Measurements from ENCODE around the gene SEMA4C. TPM values are rescaled to one million over a fixed set of nuclear protein-coding genes. Genes with fewer than 3 reads are reported as not detected.

SEMA4C gene
- total and polyA plus RNA-seq, 11 donors = 11.7 to 29.6 (median 20.6) TPM

DNA sequence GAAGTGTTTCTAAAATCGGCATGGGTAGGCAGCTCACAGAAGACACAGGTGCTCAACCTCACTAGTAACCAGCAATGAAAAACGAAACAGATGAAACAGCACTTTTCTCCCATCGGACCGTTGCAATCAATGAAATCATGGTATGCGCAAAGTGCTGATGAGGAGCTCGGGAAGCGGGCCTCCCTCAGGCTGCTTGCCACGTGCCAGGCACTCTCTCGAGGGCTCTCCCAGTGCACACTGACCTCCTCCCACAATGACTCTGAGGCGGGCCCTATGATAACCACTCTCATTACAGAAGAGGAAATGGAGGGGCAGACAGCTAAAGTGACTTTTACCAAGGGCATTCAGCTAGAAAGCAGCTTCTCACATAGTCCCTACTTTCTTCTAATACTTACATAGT is 22.3 kb downstream of the SEMA4C start:
- peak overlapping the region in 2 of 12 donors; percentile 24 to 50 for H3K27ac ChIP-seq
- WGBS, 4 donors = 77 to 84% (median 79%) methylated on average over 10 of the region's 10 CpGs
- H3K4me1 ChIP-seq = peaks cover 0 to 23% (median 4%) of the 10 kb centered on the region in 12 donors
- H3K9me3 ChIP-seq = no peaks in the 10 kb centered on the region
- DNase-seq (no peak), ATAC-seq (no peak)
- no peak overlapping the region for H3K4me3 ChIP-seq
- TF ChIP-seq CTCF (IDR thresholded peaks at IDR 0.05) = no peak
- TF ChIP-seq POLR2A (IDR thresholded peaks at IDR 0.05) = no peak
- H3K36me3 ChIP-seq = peaks cover 0 to 66% (median 60%) of the 10 kb centered on the region in 9 donors
- H3K27me3 ChIP-seq = no peaks in the 10 kb centered on the region
- intact Hi-C loops (cut with DNase I) = loop anchor here in 1 of 10 donors (10.0 kb wide), 1 partner anchor 267 kb away; the partner anchor contains the start of gene ANKRD36

DNA sequence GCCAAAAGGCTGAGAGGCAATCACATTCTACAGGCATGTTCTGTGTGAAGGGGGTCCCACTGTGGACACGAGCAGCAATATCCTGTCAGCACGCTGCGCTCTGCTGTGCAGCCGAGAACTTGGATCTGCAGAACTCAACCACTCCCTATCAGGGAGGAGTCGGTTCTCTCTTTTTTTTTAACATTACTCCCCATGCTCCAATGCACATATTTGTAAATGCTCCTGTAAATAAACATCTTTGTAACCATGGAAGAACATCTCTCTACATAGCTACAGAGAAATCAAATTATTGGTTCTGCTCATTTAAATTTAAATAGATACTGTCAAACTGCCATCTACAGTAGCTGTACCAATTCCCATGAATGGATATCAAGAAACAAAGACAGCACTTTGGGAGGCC is 23.1 kb downstream of the SEMA4C start:
- intact Hi-C loops (cut with DNase I) = loop anchor here in 1 of 10 donors (10.0 kb wide), 1 partner anchor 268 kb away; the partner anchor contains the start of gene ANKRD36
- Histone ChIP-seq H3K4me3 (no peak overlapping the region), H3K27ac (no peak overlapping the region), H3K9me3 (no peaks in the 10 kb centered on the region), H3K4me1 (peaks cover 0 to 30% (median 5%) of the 10 kb centered on the region in 12 donors), H3K27me3 (no peaks in the 10 kb centered on the region), H3K36me3 (peaks cover 0 to 60% (median 53%) of the 10 kb centered on the region in 9 donors)
- ATAC-seq (no peak), DNase-seq (no peak)
- TF ChIP-seq CTCF (IDR thresholded peaks at IDR 0.05) (no peak), POLR2A (IDR thresholded peaks at IDR 0.05) (no peak)
- 93 to 98% (median 95%) methylated on average over 5 of the region's 5 CpGs for WGBS, 4 donors

DNA sequence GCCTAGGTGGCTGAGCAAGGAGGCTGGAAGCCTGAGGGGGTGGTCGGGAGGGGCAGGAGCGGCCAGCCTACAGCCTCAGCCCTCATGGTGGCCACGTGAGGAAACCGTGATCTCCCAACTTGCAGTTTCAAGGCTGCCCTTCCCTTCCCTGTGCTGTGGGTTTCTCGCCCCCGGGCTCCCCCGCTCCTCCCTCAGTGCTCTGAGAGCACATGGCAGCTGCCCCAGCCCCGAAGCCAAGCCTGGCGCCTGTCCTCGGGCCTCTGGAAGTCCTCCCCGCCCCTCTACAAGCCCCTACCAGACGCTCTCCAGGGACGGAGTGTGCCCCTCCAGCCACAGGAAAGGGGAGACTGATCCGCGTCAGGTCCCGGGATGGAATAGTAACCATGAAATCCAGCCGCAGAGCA is 25.5 kb downstream of the SEMA4C start:
- intact Hi-C loops (cut with DNase I) = loop anchor here in 1 of 10 donors (10.0 kb wide), 1 partner anchor 270 kb away; the partner anchor contains the start of gene ANKRD36
- 72 to 85% (median 81%) methylated on average over 7 to 17 of the region's 17 CpGs for WGBS, 4 donors
- TF ChIP-seq CTCF (IDR thresholded peaks at IDR 0.05) = no peak
- no peak for TF ChIP-seq POLR2A (IDR thresholded peaks at IDR 0.05)
- H3K4me1 ChIP-seq = peaks cover 0 to 40% (median 9%) of the 10 kb centered on the region in 12 donors
- ATAC-seq (peak in 1 of 4 donors; percentile 1), DNase-seq (no peak)
- no peak overlapping the region for H3K4me3 ChIP-seq
- no peaks in the 10 kb centered on the region for H3K27me3 ChIP-seq
- peak overlapping the region in 5 of 12 donors; percentile 25 to 85 (median 72) for H3K27ac ChIP-seq
- no peaks in the 10 kb centered on the region for H3K9me3 ChIP-seq
- peaks cover 0 to 47% (median 32%) of the 10 kb centered on the region in 9 donors for H3K36me3 ChIP-seq

- H3K4me3 ChIP-seq = peak within 1 kb of the TSS in 1 of 12 donors; percentile 24
- H3K4me1 ChIP-seq = peaks cover 0 to 45% (median 11%) of the 10 kb centered on the region in 12 donors
- H3K27me3 ChIP-seq = no peaks in the 10 kb centered on the region
- peak within 1 kb of the TSS in 9 of 12 donors; percentile 33 to 85 (median 71) for H3K27ac ChIP-seq
- H3K36me3 ChIP-seq = peaks cover 0 to 40% (median 25%) of the 10 kb centered on the region in 9 donors
- DNase-seq (peak in 1 of 5 donors; percentile 44), ATAC-seq (peak; percentile 27 to 55 (median 36))
- intact Hi-C loops (cut with DNase I) = loop anchor here in 1 of 10 donors (10.0 kb wide), 1 partner anchor 271 kb away; the partner anchor contains the start of gene ANKRD36
- TF ChIP-seq POLR2A (IDR thresholded peaks at IDR 0.05) (no peak), CTCF (IDR thresholded peaks at IDR 0.05) (no peak)
- H3K9me3 ChIP-seq = no peaks in the 10 kb centered on the region
- WGBS, 4 donors = 81 to 92% (median 86%) methylated on average over 14 of the region's 14 CpGs
Measured at GRCh38 chr2:96843538-96844268, 26.2 kb downstream of the SEMA4C start, which contains the start of gene ANKRD23. Gene ANKRD23 (minus strand): TSS chr2:96844021. CDS start chr2:96843992, 29 bp downstream.

Measured in heart left ventricle (tissue), 16 donors.